Heart left ventricle (tissue), 16 donors: ENCODE data around the gene TSC2. TPM values are rescaled to one million over a fixed set of nuclear protein-coding genes. Genes with fewer than 3 reads are reported as not detected.

Experiments
- ATAC-seq, 4 donors: fragments of 200-7000 bp; cut with Tn5 transposase; one replicate each; pipeline ENCODE4 v1.9.1; 2020 to 2022; ENCODE audit warnings: moderate library complexity in 4 of 4, mild to moderate bottlenecking in 3 of 4, moderate number of reproducible peaks in 1 of 4
- DNase-seq, 5 donors: peaks; one replicate each; pipeline ENCODE4 v3.0.0-alpha.2; 2020
- H3K27ac ChIP-seq, 12 donors: fragments of 200-600 bp; sonication (generic) in 4 of 12; one replicate each; pipeline versions ENCODE4 v1.5.0 to v1.8.0; 2016 to 2022; ENCODE audit warnings: mild to moderate bottlenecking in 2 of 12
- H3K27me3 ChIP-seq, 9 donors: fragments of 200-600 bp; sonication (generic) in 2 of 9; one replicate each; pipeline versions ENCODE4 v1.5.1 to v1.8.0; 2016 to 2022; ENCODE audit warnings: mild to moderate bottlenecking in 3 of 9
- H3K36me3 ChIP-seq, 9 donors: fragments of 200-600 bp; sonication (generic) in 2 of 9; one replicate each; pipeline versions ENCODE4 v1.5.0 to v1.8.0; 2018 to 2022; ENCODE audit warnings: mild to moderate bottlenecking in 2 of 9
- H3K4me1 ChIP-seq, 12 donors: fragments of 200-600 bp; sonication (generic) in 4 of 12; one replicate each; pipeline versions ENCODE4 v1.5.0 to v1.8.0; 2016 to 2022; ENCODE audit warnings: mild to moderate bottlenecking in 3 of 12
- H3K4me3 ChIP-seq, 12 donors: fragments of 200-600 bp; sonication (generic) in 4 of 12; one replicate each; pipeline versions ENCODE4 v1.5.0 to v1.8.0; 2017 to 2022; ENCODE audit warnings: mild to moderate bottlenecking in 9 of 12, moderate library complexity in 4 of 12
- H3K9me3 ChIP-seq, 12 donors: fragments of 200-600 bp; sonication (generic) in 4 of 12; one replicate each; pipeline versions ENCODE4 v1.5.0 to v1.8.0; 2016 to 2022; ENCODE audit warnings: mild to moderate bottlenecking in 1 of 12
- POLR2A ChIP-seq, 2 donors: fragments of 450-650 bp; IDR thresholded peaks; one replicate each; pipeline ENCODE4 v1.6.1; 2017; ENCODE audit warnings: antibody characterized with exemption in 2 of 2, mild to moderate bottlenecking in 2 of 2, moderate library complexity in 2 of 2
- WGBS, 4 donors: extraction: QIAGEN DNeasy Blood & Tissue Kit in 2 of 4; methylation state at CpG; one replicate each; pipeline versions ENCODE4 v1.1.5 to v1.1.7; 2013 to 2018; 5-methylcytosine and 5-hydroxymethylcytosine counted together
- intact Hi-C, 10 donors: fragments of 100-400 bp; cut with DNase I; formaldehyde crosslinking; loops; one replicate each; pipeline versions ENCODE4 v1.11.1 to v1.14.2; 2022
- polyA plus RNA-seq, 2 donors: library from polyadenylated mRNA; stranded (reverse); fragments of 200-250 nt; gene quantifications; one replicate each; pipeline ENCODE4 v1.2.3, GENCODE V29; 2013
- total RNA-seq, 9 donors: library from RNA; depleted of rRNA in 2 of 9; stranded (reverse); fragments of >200 nt in 2 of 9; fragmentation: NEBNext Ultra II Directional in 3 of 9; extraction: Animal tissue kit (Norgen Biotek cat#: 25700) in 3 of 9; gene quantifications; one replicate each; pipeline versions ENCODE4 v1.1.0 to v1.2.4, GENCODE V29; 2016 to 2023
- TF ChIP-seq, protein P1 (sequence below), 12 donors: fragments of 200-600 bp; sonication (generic) in 4 of 12; IDR thresholded peaks; one replicate each; pipeline versions ENCODE4 v1.5.0 to v1.8.0; 2018 to 2022; ENCODE audit warnings: antibody characterized with exemption in 12 of 12, mild to moderate bottlenecking in 5 of 12
- donor health status: ischemic (EF 13 %, LVEDD 7.1; RV severe dilation, severe dysfunction).
- donor health status: healthy with polysubstance abuse.
- donor health status: DM: no; HTN: yes; CAD: no.
- donor health status: DM: no; HTN: no; CAD: no.
- donor health status: ischemic (EF 25% LVEDD 6.9; RV normal size, moderate dysfunction).
- donor health status: ischemic (EF 25% LVEDD 5.7; RV mildly dilated, moderate dysfunction).
- donor health status: healthy.
- donor health status: DM: yes; HTN: yes; CAD: no.
- donor health status: ischemic (EF 35%, LVEDD 5.7; RV mildly dilated, moderate dysfunction).
- donor health status: nonischemic (EF 11% LVEDD 7.7; RV severe dilation, severe dysfunction).
- donor health status: DM: yes; HTN: yes; CAD: no.
- donor health status: PGD.
- donor health status: ischemic (EF 29% LVEDD 5.4; RV normal size, mild dysfunction).
- donor health status: nonischemic (EF 23%, LVEDD 6.1; RV moderate dilation, normal function).

The TSC2 gene
- total and polyA plus RNA-seq, 11 donors, result 33.3 to 94.5 (median 67.7) TPM

DNA sequence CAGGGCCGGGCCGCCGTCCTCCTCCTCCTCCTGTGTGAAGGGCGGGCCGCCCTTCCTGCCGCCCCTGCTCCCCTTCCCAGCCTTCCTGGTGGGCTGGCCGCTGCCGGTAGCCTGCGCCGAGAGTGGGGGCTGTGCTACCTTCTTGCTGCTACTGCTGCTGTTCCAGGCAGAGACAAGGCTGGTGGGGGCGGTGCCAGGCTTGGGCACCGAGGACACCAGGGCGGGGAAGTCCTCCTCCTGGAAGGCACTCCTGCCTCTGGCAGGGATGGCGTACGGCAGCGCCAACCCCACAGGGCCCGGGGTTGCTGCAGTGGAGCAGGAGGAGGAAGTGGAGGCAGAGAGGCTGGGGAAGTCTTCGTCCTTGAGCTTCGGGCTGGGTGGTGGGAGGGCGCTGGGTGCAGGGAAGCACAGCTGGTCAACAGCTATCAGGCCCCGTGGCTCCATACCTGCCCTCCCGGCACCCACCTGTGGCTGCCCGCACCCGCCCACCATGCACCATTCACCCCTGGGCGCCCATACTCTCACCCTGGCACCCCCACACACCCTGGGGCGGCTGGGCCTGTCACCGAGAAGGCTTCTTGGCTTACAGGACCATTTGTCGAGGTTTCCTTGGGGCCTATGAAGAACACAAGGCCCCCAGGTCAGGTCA is 47.8 kb upstream of the TSC2 start:
- H3K4me3 ChIP-seq, result no peak overlapping the region
- intact Hi-C loops, result loop anchor here in 2 of 10 donors (10.0 kb wide), 3 partner anchors 135 to 505 kb away; partner anchors contain the start of gene TRAF7 (in 1 of the 2)
- no peaks in the 10 kb centered on the region for H3K27me3 ChIP-seq
- no peak for ATAC-seq
- DNase-seq, result no peak
- no peaks in the 10 kb centered on the region for H3K9me3 ChIP-seq
- 72 to 84% (median 82%) methylated on average over 16 to 28 of the region's 28 CpGs for whole genome bisulfite sequencing, 4 donors
- peaks cover 0 to 72% (median 63%) of the 10 kb centered on the region in 9 donors for H3K36me3 ChIP-seq
- no peak overlapping the region for H3K27ac ChIP-seq
- peaks cover 0 to 28% (median 16%) of the 10 kb centered on the region in 12 donors for H3K4me1 ChIP-seq
- TF ChIP-seq, protein P1, sequence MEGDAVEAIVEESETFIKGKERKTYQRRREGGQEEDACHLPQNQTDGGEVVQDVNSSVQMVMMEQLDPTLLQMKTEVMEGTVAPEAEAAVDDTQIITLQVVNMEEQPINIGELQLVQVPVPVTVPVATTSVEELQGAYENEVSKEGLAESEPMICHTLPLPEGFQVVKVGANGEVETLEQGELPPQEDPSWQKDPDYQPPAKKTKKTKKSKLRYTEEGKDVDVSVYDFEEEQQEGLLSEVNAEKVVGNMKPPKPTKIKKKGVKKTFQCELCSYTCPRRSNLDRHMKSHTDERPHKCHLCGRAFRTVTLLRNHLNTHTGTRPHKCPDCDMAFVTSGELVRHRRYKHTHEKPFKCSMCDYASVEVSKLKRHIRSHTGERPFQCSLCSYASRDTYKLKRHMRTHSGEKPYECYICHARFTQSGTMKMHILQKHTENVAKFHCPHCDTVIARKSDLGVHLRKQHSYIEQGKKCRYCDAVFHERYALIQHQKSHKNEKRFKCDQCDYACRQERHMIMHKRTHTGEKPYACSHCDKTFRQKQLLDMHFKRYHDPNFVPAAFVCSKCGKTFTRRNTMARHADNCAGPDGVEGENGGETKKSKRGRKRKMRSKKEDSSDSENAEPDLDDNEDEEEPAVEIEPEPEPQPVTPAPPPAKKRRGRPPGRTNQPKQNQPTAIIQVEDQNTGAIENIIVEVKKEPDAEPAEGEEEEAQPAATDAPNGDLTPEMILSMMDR (IDR thresholded peaks at IDR 0.05), result no peak
- no peak for TF ChIP-seq POLR2A (IDR thresholded peaks at IDR 0.05)

DNA sequence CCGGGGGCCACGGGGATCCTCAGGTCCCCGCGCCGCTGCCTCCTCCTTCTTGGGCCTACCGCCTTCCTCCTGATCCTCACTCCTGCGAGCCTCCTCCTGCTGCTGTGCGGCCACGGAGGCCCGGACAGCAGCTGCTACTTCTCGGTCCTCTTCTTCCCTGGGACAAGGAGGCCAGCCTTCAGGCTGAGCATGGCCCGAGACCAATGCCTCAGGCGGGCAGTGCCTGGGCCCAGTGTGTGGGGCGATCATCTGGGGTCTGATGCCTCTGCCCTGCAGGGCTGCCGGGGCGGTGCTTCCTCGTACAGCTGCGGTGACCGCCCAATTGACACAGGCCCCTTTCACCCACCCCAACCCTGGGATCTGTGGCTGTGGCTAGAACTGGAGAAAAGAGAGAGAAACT is 46.8 kb upstream of the TSC2 start:
- Histone ChIP-seq H3K4me3 (no peak overlapping the region), H3K27ac (no peak overlapping the region), H3K4me1 (peaks cover 0 to 33% (median 23%) of the 10 kb centered on the region in 12 donors), H3K27me3 (no peaks in the 10 kb centered on the region), H3K36me3 (peaks cover 0 to 72% (median 63%) of the 10 kb centered on the region in 9 donors), H3K9me3 (no peaks in the 10 kb centered on the region)
- no peak for TF ChIP-seq POLR2A (IDR thresholded peaks at IDR 0.05)
- intact Hi-C loops, result loop anchor here in 2 of 10 donors (10.0 kb wide), 2 partner anchors 154 to 504 kb away; partner anchors contain the start of gene TRAF7 (in 1 of the 2)
- WGBS, 4 donors, result 94 to 96% (median 95%) methylated on average over 11 to 19 of the region's 19 CpGs
- ATAC-seq, result no peak
- DNase-seq, result no peak

DNA sequence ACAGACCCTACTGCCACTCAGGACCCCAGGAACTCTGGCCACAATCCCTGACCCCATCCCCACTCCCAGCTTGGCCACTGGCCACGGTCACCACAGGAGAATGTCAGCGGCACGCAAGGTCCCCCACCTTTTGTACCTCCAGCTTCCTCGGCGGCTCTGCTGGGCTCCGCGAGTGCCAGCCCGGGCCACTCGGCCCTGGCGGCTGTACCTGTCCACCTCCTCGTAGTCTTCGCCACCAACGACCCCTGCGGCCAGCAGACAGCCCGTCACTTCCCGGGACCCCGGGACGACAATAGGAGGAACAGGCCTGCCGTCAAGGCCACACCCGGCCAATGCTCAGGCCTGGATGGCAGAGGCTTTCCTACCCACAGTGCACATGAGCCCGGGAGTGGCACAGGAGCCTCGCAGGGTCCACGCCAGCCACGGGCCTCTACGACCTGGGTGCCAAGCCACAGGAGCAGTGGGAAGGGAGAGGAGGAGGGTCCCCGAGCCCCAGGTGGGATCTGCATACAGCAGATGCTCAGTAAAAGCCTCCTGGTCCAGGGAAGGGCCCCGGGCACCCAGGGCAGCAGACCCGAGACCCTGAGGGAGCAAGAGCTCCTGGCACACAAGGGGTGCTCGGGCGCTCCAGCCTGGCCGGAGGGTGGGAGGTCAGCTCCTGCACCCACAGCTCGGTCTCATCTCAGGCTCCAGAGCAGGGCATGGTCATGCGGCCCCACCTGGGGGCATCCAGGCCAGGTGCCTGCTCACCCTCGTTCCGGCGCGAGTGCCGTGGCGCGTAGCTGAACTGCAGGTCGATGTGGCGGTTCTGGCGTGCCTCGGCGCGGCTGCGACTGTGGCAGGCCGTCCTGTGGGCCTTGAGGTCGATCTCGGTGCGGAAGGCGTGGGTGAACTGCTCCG is 46.1 kb upstream of the TSC2 start:
- TF ChIP-seq POLR2A (IDR thresholded peaks at IDR 0.05), result no peak
- TF ChIP-seq, protein P1 (IDR thresholded peaks at IDR 0.05), result no peak
- Histone ChIP-seq H3K27me3 (no peaks in the 10 kb centered on the region), H3K9me3 (no peaks in the 10 kb centered on the region), H3K27ac (no peak overlapping the region), H3K4me3 (no peak overlapping the region), H3K36me3 (peaks cover 0 to 69% (median 62%) of the 10 kb centered on the region in 9 donors), H3K4me1 (peaks cover 0 to 40% (median 24%) of the 10 kb centered on the region in 12 donors)
- no peak for ATAC-seq
- 94 to 97% (median 95%) methylated on average over 23 to 53 of the region's 53 CpGs for WGBS, 4 donors
- intact Hi-C loops, result loop anchor here in 2 of 10 donors (10.0 kb wide), 2 partner anchors 153 to 503 kb away; partner anchors contain the start of gene TRAF7 (in 1 of the 2)
- peak in 1 of 5 donors; percentile 60 for DNase-seq

- peak in 1 of 5 donors; percentile 64 for DNase-seq
- Histone ChIP-seq H3K36me3 (peaks cover 0 to 60% (median 53%) of the 10 kb centered on the region in 9 donors), H3K4me3 (no peak overlapping the region)
Observed at GRCh38 chr16:2002406-2003230, 45.2 kb upstream of the TSC2 start.

More at GRCh38 chr16:2002406-2003230, 45.2 kb upstream of the TSC2 start:
- no peak for ATAC-seq
- TF ChIP-seq, protein P1 (IDR thresholded peaks at IDR 0.05), result no peak
- no peak for TF ChIP-seq POLR2A (IDR thresholded peaks at IDR 0.05)
- 89 to 96% (median 93%) methylated on average over 26 to 47 of the region's 47 CpGs for WGBS, 4 donors
- H3K9me3 ChIP-seq, result no peaks in the 10 kb centered on the region
- no peak overlapping the region for H3K27ac ChIP-seq
- H3K4me1 ChIP-seq, result peaks cover 5 to 47% (median 30%) of the 10 kb centered on the region in 12 donors
- intact Hi-C loops, result loop anchor here in 2 of 10 donors (10.0 kb wide), 2 partner anchors 152 to 502 kb away; partner anchors contain the start of gene TRAF7 (in 1 of the 2)
- H3K27me3 ChIP-seq, result no peaks in the 10 kb centered on the region
